DLD1 (cell line): Measurements from ENCODE around the gene CEP95.
"Not testable (repeated sequence)": the region's sequence is repeated elsewhere in the genome, so short reads cannot be mapped to it uniquely, and the experiment has no call there.

Source experiments
- in situ Hi-C: cut with HindIII; loops from 2 replicates; pipeline ENCODE4 v1.10.0; 2017; ENCODE audit warnings: low sequenced_read_pairs

Gene CEP95

GRCh38 chr17:64555281-64555680 lies 48.5 kb downstream of the CEP95 start:
- in situ Hi-C loops, result no loop called here

- in situ Hi-C loops, result no loop called here
Observed at GRCh38 chr17:64564098-64564497, 57.3 kb downstream of the CEP95 start.

- in situ Hi-C loops, result no loop called here
Observed at GRCh38 chr17:64565563-64565962, 58.8 kb downstream of the CEP95 start.

- in situ Hi-C loops, result no loop called here
Observed at GRCh38 chr17:64571746-64572145, 65.0 kb downstream of the CEP95 start.

GRCh38 chr17:64572682-64573154 lies 65.9 kb downstream of the CEP95 start:
- in situ Hi-C loops, result no loop called here

- in situ Hi-C loops, result no loop called here
Observed at GRCh38 chr17:64573214-64573613, 66.4 kb downstream of the CEP95 start.

- in situ Hi-C loops, result no loop called here
Observed at GRCh38 chr17:64574646-64575045, 67.9 kb downstream of the CEP95 start.

GRCh38 chr17:64575431-64575830 lies 68.7 kb downstream of the CEP95 start:
- in situ Hi-C loops, result no loop called here

GRCh38 chr17:64577025-64577424 lies 70.2 kb downstream of the CEP95 start:
- in situ Hi-C loops, result not testable (repeated sequence)

GRCh38 chr17:64579917-64580316 lies 73.1 kb downstream of the CEP95 start:
- in situ Hi-C loops, result no loop called here

- in situ Hi-C loops, result no loop called here
Observed at GRCh38 chr17:64580384-64581315, 73.9 kb downstream of the CEP95 start.

GRCh38 chr17:64583038-64583437 lies 76.3 kb downstream of the CEP95 start:
- in situ Hi-C loops, result no loop called here

GRCh38 chr17:64585146-64585545 lies 78.4 kb downstream of the CEP95 start:
- in situ Hi-C loops, result no loop called here
